ENCODE measurements around the gene PDCL2.

PDCL2 gene

GRCh38 chr4:55538531-55538930 is 53.5 kb downstream of the PDCL2 start:
- DNase-seq (ENCODE audit: low read depth) = no peak

- no peak for DNase-seq (ENCODE audit: low read depth)
Observed at GRCh38 chr4:55534306-55534705, 57.7 kb downstream of the PDCL2 start.

- DNase-seq (ENCODE audit: low read depth) = no peak
Observed at GRCh38 chr4:55530691-55531090, 61.4 kb downstream of the PDCL2 start.

GRCh38 chr4:55530167-55530566 is 61.9 kb downstream of the PDCL2 start:
- no peak for DNase-seq (ENCODE audit: low read depth)

GRCh38 chr4:55528491-55528890 is 63.6 kb downstream of the PDCL2 start:
- DNase-seq (ENCODE audit: low read depth) = no peak

- no peak for DNase-seq (ENCODE audit: low read depth)
Observed at GRCh38 chr4:55524844-55525571, 67.0 kb downstream of the PDCL2 start.

- DNase-seq (ENCODE audit: low read depth) = no peak
Observed at GRCh38 chr4:55518442-55518841, 73.6 kb downstream of the PDCL2 start.

- no peak for DNase-seq (ENCODE audit: low read depth)
Observed at GRCh38 chr4:55517526-55518229, 74.4 kb downstream of the PDCL2 start.

GRCh38 chr4:55512922-55513571 is 79.0 kb downstream of the PDCL2 start:
- no peak for DNase-seq (ENCODE audit: low read depth)

- DNase-seq (ENCODE audit: low read depth) = no peak
Observed at GRCh38 chr4:55512077-55512476, 80.0 kb downstream of the PDCL2 start.

- no peak for DNase-seq (ENCODE audit: low read depth)
Observed at GRCh38 chr4:55510685-55511084, 81.4 kb downstream of the PDCL2 start.

- no peak for DNase-seq (ENCODE audit: low read depth)
Observed at GRCh38 chr4:55509266-55509665, 82.8 kb downstream of the PDCL2 start.

GRCh38 chr4:55507612-55508011 is 84.4 kb downstream of the PDCL2 start:
- DNase-seq (ENCODE audit: low read depth) = no peak

Measured in stimulated activated CD8-positive, alpha-beta memory T cell treated with anti-CD3 and anti-CD28 coated beads, Interleukin-12 subunit alpha, Interleukin-12 subunit beta, amount 100 ng/mL, for 1 hour (primary cell).